GM19035 (cell line): ENCODE results near the gene FKBP1C.

ENCODE experiments used
- ATAC-seq: cut with Tn5 transposase; IDR thresholded peaks from one replicate; pipeline ENCODE4 v1.9.1; 2021; ENCODE audit not compliant: unreplicated experiment

FKBP1C gene

GRCh38 chr6:63261820-63262219 lies 50.6 kb downstream of the FKBP1C start:
- ATAC-seq = no peak
